ENCODE measurements around the gene CFI.
"Not testable (repeated sequence)": the region's sequence is repeated elsewhere in the genome, so short reads cannot be mapped to it uniquely, and the experiment has no call there.

The CFI gene

DNA sequence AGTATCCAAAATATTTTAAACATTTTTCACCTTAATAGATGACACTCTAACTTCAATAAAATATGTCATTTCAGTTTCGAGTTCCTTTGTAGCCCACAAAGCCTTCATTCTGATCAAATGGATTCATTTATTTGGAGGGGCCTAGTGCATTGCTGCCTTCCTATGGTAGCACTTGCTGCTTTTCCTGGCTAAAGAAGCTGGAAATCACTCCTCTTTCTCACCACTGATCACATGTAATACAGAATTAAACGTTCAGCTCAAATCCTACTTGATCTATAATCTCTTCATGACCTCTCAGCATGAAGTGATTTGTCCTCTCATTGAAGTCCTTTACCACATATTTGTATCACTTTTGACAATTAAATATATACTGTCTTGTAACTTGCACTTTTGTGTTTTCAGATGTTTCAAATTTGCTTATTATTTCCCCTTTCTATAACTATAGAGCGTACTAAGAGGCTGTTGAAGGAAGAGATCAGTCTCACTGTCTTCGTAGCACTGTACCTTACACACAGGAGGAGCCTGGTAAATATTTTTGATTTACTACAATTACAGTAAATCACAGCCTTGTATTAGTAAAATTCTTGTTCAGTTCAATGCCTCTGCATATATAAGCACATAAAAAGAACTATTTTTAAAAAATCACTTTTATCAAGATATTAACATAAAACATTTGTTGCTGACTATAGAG is 555 bp downstream of the CFI start:
- DNase-seq (ENCODE audit: extremely low read depth in 1 of 2, low read depth in 1 of 2), result no peak

DNA sequence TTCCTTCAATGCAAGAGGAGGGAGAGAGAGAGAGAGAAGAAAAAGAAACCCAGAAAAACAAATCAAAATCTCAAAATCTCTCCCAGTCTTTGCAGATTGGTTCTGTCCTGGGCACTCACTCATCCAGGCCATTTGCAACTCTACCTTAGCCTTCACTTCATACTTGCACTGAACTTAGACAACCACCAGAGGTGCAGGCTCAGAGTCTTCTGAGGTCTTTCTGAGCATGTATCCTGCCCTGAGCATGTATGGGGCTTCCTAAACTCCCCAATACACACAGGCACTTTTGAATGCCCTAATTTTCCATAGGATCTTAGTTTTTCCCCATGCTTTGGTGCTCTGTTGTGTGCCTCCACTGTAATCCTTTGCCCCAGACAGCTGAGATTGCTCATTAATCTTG is 2.9 kb downstream of the CFI start:
- DNase-seq (ENCODE audit: extremely low read depth in 1 of 2, low read depth in 1 of 2), result no peak

DNA sequence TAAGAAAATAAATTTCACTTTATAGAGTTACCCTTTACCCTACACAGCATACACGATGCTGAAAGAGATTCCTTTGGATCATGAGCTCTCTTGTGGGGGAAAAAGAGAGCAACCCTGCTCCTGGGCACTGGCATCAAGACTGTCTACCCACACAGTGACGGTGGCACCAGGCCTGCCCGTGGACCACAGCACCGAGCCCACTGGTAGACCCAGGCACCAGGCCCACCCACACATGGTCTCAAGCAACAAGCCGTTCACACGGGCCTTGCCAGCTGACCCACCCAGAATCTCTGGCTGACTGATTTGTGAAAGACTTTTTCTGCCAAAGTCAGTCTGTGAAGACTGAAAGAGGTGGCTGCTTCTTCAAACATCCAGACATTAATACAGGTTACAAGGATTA is 6.7 kb downstream of the CFI start:
- DNase-seq (ENCODE audit: extremely low read depth in 1 of 2, low read depth in 1 of 2), result no peak

DNA sequence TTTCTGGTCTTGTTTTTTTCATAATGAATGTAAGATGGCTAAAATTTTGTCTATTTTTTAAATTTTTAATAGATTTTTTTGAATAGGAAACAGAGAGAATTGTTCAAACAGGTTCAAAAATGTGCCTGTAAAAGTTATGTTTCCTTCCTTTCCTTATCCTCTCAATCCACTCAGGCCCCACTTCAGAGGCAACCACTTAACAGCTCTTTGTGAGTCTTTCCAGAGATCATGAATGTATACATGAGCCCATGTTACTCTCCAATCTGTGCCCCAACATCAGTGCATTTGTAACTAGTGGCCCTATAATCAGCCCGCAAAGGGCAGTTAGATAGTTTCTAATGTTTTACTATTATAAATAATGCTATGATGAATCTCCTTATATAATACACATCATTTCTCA is 14.0 kb downstream of the CFI start:
- no peak for DNase-seq (ENCODE audit: extremely low read depth in 1 of 2, low read depth in 1 of 2)

DNA sequence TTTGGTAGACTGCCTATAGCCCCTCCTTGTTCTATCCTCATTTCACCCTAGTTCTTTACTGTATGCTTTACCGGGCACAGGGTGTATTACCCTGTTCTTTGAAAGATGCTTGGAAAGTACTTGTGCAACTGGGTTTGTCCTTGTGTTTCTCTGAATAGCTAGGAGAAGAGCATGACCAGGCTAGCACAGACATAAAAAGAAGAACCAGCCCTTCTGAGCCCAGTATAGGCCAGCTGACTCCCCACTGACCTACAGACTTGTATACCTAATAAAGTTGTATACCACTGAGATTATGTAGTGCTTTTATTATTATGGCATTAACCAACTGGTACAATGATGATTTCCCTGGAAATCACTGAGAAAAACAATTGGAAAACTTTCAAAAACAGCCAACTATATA is 15.0 kb downstream of the CFI start:
- DNase-seq (ENCODE audit: extremely low read depth in 1 of 2, low read depth in 1 of 2), result no peak

DNA sequence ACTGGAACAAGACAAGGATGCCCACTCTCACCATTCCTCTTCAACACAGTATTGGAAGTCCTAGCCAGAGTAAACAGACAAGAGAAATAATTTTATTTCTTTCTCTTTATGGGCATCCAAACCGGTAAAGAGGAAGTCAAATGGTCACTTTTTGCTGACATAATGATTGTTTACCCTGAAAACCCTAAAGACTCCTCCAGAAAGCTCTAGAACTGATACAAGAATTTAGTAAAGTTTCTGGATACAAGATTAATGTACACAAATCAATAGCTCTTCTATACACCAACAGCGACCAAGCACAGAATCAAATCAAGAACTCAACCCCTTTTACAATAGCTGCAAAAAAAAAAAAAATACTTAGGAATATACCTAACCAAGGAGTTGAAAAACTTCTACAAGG is 19.7 kb downstream of the CFI start:
- not testable (repeated sequence) for DNase-seq (ENCODE audit: extremely low read depth in 1 of 2, low read depth in 1 of 2)

DNA sequence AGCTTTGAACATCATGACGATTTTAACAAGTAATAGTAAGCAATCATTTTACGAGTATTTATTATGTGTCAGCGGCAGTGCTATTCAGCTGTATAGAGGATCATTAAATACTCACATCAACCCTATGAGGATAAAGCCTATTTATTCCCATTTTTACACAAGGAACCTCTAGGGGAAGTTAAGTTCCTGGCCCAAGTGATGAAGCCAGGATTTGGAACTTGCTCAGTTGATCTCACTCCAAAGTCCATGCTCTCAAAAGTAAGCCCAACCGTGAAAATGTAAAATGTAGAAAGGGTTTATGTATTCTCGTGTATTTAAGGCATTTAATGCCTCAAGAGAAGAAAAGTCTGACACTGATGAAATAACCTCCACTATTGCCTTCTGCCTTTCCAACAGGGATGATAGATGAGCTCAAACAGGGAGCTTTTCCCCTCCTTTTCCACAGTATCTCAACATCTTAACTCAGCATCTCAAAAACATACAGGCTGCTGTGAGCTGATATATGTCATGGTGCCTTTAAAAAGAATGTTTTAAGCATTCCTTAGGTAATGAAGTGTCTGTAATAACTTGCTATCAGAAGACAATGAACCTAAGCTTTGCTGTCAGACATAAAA is 36.9 kb downstream of the CFI start:
- no peak for DNase-seq (ENCODE audit: extremely low read depth in 1 of 2, low read depth in 1 of 2)

DNA sequence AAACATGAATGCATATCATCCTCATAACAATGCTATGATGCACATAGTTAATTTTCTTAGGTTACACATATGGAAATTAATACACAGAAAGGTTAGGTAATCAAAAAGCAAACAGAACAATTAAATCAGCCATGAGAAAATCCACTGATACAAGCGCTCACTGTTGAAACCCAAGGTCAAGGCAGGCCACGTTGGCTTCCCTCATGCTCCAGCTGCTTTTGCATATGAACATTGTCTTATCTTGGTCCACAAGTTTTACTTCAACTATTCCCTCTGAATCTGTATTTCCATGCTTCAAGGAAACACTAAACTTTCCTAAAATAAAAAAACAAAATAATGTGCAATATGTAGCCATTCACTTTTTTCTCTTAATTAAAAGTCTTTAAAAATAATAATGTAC is 37.4 kb downstream of the CFI start:
- DNase-seq (ENCODE audit: extremely low read depth in 1 of 2, low read depth in 1 of 2), result no peak

DNA sequence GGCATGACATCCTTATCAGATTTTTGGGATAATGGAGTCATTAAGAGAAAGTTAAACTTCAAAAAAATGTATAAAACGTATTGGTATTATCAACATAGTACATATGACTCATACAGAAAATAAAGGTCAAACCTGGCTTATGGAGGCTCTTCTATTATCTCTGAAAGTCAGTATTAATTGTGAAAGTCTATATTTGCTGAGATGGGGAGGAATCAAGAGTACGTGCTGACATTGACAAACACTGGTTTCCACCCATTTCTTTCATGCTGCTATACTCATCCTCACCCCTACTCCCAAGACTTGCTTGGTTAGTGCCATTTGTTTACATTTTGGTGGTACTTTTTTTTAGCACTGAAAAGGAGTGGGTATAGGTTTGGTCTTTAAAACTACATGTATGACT is 41.1 kb downstream of the CFI start:
- DNase-seq (ENCODE audit: extremely low read depth in 1 of 2, low read depth in 1 of 2), result no peak

DNA sequence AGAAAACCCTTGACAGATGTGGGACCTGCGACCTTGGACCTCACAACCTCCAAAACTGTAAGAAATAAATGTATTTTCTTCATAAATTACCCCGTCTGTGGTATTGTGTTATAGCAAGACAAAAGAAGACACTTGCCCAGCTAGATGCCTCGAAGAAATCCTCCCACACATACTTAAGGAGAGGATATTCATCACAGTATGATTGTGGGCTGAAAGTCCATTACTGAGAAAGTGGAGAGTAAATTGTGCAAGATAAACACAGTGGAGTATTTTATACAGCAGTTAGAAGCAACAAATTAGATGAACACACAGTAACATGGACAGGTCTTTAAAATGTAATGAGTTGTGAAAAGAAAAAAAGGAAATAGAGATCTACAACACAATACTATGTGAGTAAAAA is 46.1 kb downstream of the CFI start:
- DNase-seq (ENCODE audit: extremely low read depth in 1 of 2, low read depth in 1 of 2), result no peak

DNA sequence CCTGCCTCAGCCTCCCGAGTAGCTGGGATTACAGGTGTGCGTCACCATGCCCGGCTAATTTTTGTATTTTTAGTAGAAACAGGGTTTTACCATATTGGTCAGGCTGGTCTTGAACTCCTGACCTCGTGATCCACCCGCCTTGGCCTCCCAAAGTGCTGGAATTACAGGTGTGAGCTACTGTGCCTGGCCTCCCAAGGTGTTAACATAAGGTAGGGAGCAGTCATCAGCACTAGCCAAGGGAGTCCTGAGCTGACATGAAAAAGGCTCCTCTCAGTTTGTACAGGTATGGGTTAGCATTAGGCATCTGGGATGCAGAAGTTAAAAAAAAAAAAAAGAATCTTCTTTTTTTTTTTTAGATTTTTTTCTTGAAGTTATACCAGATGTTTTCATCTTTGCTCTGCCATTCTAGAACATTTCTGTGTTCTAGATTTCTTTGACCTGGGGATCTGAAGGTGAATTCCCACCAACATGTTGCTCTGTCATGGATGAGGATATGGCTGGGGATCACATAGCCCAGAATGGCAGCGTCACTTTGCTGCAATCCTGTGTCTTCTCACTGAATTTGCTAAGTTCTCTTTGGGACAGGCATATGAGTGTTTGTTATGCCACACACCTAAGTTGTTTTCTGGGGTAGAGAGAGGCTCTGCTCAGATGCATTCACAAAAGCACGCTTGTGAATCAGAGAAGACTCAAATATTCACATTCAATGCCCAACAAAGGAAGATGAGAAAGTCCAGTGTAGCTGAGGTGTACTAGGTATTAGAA is 47.5 kb downstream of the CFI start:
- DNase-seq (ENCODE audit: extremely low read depth in 1 of 2, low read depth in 1 of 2), result no peak

DNA sequence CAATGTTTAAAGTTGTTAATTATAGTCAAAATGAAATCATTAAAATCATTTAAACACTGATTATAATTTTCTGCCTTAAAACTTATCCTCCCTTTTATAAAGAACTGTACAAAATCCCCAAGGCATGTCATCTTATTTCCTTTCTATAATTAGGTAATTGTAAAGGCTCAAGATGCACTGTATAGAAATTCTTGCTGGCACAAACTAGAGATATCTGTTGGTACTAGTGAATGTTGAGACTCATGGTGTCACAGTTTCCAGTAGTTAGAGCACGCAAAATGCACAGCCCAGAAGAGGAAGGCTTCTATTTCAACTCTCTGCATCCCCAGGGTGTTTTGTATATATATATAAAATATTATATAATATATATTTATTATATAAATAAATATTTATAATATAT is 49.3 kb downstream of the CFI start:
- DNase-seq (ENCODE audit: extremely low read depth in 1 of 2, low read depth in 1 of 2), result no peak

DNA sequence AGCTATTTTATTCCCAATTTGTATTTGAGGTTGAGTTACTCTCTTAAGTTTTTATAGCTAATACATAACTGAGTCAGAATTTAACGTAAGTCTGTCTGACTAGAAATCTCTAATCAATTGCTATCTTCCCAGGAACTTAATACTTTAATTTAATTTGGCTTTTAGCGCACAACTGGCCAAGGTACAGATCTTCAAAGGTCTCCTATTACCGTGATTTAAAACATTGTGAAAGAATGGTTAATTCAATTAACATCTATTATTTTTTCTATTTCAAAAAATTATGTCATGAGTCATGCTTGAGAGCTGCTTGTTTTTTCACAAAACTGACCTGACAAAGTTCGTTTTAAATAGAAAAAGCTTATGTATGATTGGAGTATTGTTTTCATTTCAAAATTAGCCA is 49.9 kb downstream of the CFI start:
- no peak for DNase-seq (ENCODE audit: extremely low read depth in 1 of 2, low read depth in 1 of 2)

DNA sequence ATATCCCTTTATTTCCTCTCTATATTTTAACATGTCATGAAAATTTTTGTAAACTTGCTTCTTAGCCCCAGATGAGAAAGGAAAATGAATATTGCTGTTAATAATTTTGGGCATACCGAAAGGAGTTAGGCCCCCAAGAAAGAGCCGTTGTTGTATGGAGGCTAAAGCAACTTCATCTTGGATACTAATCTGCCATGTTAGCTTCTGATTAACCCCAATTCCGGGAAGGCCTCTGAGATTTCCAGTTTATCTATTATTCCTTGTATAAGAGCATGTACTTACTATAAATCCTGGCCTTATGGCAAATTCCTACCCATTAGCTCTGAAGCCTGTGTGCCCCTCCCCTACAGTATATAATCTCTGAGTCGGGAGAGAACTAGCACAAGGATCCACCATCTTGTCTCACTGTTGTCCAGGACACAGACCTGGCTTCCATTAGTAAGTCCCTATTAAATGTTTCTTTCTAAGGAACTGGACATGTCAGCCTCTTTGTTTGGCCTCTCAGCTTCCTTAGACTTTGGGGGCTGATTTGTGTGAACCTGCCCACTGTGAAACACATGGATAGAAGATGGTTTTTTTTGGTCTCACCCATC is 51.1 kb downstream of the CFI start:
- no peak for DNase-seq (ENCODE audit: extremely low read depth in 1 of 2, low read depth in 1 of 2)

DNA sequence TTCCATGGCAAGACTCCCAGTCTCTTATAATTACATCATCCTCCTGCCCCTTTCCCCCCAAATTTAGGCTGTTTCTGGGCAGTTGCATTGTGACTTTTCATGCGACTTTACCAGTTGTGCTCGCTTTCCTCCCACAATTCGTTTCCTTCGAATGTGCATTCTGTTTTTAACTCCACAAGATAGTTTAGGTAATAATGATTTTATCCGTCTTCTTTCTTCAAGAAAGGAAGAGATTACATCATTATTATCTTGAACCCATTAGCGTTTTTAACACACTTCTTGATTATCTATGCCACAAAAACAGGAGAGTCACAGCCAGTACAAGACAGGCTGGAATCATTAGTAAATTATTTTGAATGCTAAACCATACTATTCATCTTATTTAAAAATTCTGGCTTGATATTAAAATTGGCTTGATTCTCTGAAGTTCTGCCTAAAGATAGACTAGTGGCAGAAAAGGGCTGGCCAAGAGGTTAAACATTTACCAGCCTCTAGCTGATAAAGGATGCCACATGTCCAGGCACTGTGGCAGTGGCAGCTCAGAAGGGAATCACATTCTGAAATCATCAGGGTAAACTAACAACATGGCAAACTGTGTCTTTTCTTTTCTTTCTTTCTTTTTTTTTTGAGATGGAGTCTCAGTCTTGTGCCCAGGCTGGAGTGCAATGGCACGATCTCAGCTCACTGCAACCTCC is 52.3 kb downstream of the CFI start:
- no peak for DNase-seq (ENCODE audit: extremely low read depth in 1 of 2, low read depth in 1 of 2)

DNA sequence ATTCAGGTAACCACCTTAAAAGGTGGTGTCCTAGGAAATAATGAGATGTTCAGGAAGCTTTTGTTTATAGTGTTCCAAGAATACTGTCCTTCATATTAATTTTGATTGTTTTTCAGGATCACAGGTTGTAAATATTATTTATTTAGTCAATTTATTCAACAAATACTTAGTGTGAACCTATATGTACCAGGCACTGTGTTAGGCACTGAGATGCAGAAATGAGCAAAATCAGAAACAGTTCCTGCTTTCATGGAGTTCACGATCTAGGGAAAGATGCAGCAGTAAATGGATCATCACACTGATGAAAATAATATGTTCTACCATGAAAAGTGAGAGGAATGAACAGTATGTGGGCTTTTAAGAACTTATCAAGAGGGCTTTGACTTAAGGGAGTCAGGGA is 53.7 kb downstream of the CFI start:
- no peak for DNase-seq (ENCODE audit: extremely low read depth in 1 of 2, low read depth in 1 of 2)

DNA sequence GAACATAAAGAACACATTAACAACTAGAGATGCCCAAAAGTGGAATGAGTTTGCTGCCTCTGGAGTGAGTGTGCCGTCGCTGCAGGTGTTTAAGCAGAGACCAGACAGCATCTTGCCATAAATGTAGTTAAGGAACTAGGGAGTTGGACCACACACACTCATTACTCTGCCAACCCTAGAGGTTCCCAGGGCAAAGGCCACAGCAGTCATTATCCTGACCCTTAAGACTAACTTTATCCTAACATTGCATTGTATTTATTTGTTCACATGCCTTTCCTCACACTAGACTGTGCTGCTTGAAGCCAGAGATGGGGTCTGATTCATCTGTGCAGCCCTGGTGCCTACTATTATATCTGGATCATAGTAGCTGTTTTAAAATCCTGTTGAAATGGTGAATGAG is 55.1 kb downstream of the CFI start:
- DNase-seq (ENCODE audit: extremely low read depth in 1 of 2, low read depth in 1 of 2), result no peak

DNA sequence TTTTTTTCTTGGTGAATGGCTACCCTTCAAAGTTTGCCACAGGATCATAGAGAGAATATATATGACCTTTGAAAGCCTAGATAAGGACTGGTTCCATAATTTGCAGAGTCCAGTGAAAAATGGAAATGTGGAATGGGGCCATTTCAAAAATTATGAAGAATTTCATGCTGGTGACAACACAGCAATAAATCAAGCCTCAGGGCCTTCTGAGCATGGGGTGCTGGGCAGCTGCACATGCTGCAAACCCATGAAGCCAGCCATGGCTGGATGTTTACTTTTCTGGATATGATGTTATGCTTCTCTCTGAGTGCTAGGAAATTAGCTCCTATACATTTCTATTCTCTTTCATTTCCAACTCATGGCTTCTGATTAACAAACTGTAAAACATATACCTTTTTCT is 56.0 kb downstream of the CFI start:
- no peak for DNase-seq (ENCODE audit: extremely low read depth in 1 of 2, low read depth in 1 of 2)

DNA sequence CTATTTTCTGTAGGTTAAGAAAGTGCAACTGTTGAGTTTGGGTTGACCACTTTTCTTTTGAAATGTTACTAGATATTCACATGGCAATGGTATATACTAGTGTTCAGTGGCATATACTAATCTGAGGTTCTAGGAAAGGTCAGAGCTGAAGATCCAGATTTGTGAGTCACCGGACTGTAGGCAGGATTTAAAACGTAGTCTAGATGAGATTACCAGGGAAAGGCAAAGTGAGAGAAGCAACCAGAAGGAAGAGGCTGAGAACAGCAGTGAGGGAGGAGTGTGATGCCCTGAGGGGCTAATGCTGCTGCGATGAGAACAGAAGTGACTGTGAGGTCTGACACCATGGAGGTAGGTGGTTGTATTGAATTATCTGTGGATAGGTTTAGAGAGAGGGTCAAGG is 62.3 kb downstream of the CFI start:
- no peak for DNase-seq (ENCODE audit: extremely low read depth in 1 of 2, low read depth in 1 of 2)

DNA sequence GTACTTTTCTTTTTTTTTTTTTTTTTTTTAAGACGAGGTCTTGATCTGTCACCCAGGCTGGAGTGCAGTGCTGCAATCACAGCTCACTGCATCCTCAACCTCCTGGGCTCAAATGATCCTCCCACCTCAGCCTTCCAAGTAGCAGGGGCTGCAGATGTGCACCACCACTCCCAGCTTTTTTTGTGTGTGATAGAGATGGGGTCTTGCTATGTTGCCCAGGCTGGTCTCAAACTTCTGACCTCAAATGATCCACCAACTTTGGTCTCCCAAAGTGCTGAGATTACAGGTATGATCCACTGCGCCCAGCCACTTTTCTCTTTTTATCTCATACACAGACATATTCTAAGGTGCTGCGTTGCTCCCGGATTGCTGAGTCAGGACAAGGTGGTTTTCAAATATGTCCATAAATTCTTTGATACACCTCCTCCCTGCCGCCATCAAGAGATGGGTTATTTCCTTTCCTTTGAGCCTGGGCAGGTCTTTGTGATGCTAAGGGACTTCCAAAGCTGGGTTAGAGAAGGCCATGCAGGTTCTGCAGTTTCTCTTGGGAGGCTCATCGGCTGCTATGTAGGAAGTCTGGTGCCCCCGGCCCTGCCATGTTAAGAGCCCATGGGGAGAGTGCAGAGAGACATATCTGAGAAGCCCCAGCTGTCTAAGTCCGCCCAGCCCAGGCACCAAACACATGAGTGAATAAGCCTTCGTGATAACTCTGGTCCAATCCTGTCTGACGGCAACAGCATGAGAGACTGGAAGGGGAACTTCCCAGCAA is 63.5 kb downstream of the CFI start:
- DNase-seq (ENCODE audit: extremely low read depth in 1 of 2, low read depth in 1 of 2), result no peak
